IMR-90 (cell line): Measurements from ENCODE around the gene CAPN8. TPM values are rescaled to one million over a fixed set of nuclear protein-coding genes. Genes with fewer than 3 reads are reported as not detected.

Experiments
- ATAC-seq: fragments of 200-7000 bp; cut with Tn5 transposase; 2 replicates; pipeline ENCODE4 v1.9.1; 2020; ENCODE audit warnings: low read depth, mild to moderate bottlenecking, moderate library complexity
- BruUV-seq: library from RNA; stranded (reverse); fragments of 400-500 nt; replicated peaks from 2 replicates; lab custom pipeline; 2021; lab: Mats Ljungman, UMichigan
- CTCF ChIA-PET: fragments of 300-600 bp; formaldehyde crosslinking; extraction: SDS; loops from one replicate; lab custom pipeline; 2021; ENCODE audit warnings: antibody characterized with exemption; lab: Yijun Ruan, JAX
- POLR2A ChIA-PET: fragments of 300-600 bp; sonication (Branson Sonifier 250); formaldehyde crosslinking; loops from one replicate; lab custom pipeline; 2022; ENCODE audit warnings: antibody characterized with exemption; ENCODE audit not compliant: unreplicated experiment; lab: Charles Lee
- DNase-seq: peaks from one replicate; pipeline ENCODE4 v3.0.0; 2013
- H2AFZ ChIP-seq: replicated peaks from 2 replicates; pipeline ENCODE3; 2013; ENCODE audit warnings: low read length, mild to moderate bottlenecking; ENCODE audit not compliant: poor library complexity
- H2AK5ac ChIP-seq: 2 replicates; pipeline ENCODE4 v1.6.1; 2013; ENCODE audit warnings: low read depth, low read length, inconsistent platforms
- H2AK9ac ChIP-seq: replicated peaks from 2 replicates; pipeline ENCODE3; 2013; ENCODE audit warnings: mild to moderate bottlenecking, low read depth, low read length, moderate library complexity; ENCODE audit not compliant: poor library complexity
- H2BK120ac ChIP-seq: 2 replicates; pipeline ENCODE4 v1.6.1; 2013; ENCODE audit warnings: low read depth, low read length, inconsistent platforms
- H2BK15ac ChIP-seq: 3 replicates; pipeline ENCODE4 v1.6.1; 2013; ENCODE audit warnings: low read depth, low read length, inconsistent platforms
- H2BK20ac ChIP-seq: 2 replicates; pipeline ENCODE4 v1.6.1; 2013; ENCODE audit warnings: low read depth, mild to moderate bottlenecking, inconsistent platforms, low read length, moderate library complexity
- H2BK5ac ChIP-seq: 2 replicates; pipeline ENCODE4 v1.6.1; 2013; ENCODE audit warnings: mild to moderate bottlenecking, low read depth, low read length, inconsistent platforms; ENCODE audit not compliant: poor library complexity, severe bottlenecking
- H3K14ac ChIP-seq: replicated peaks from 2 replicates; pipeline ENCODE4 v1.6.1; 2013; ENCODE audit warnings: low read depth, low read length, inconsistent platforms
- H3K18ac ChIP-seq: 2 replicates; pipeline ENCODE4 v1.6.1; 2013; ENCODE audit warnings: low read depth, low read length, control low read depth
- H3K23ac ChIP-seq: 2 replicates; pipeline ENCODE4 v1.6.1; 2013; ENCODE audit warnings: low read depth, low read length, inconsistent platforms
- H3K27ac ChIP-seq: 2 replicates; pipeline ENCODE4 v1.5.1; 2013; ENCODE audit warnings: mild to moderate bottlenecking, control low read depth, low read length; ENCODE audit not compliant: insufficient read depth
- H3K27me3 ChIP-seq: 2 replicates; pipeline ENCODE4 v1.6.1; 2013; ENCODE audit warnings: low read length; ENCODE audit not compliant: control insufficient read depth, insufficient read depth
- H3K36me3 ChIP-seq: 2 replicates; pipeline ENCODE4 v1.6.1; 2013; ENCODE audit warnings: low read length, mixed read lengths; ENCODE audit not compliant: control insufficient read depth, insufficient read depth
- H3K4ac ChIP-seq: 2 replicates; pipeline ENCODE4 v1.6.1; 2013; ENCODE audit warnings: low read depth, low read length, inconsistent platforms
- H3K4me1 ChIP-seq: 2 replicates; pipeline ENCODE4 v1.6.1; 2013; ENCODE audit warnings: low read length, mixed read lengths; ENCODE audit not compliant: control insufficient read depth, insufficient read depth
- H3K4me2 ChIP-seq: 2 replicates; pipeline ENCODE4 v1.6.1; 2013; ENCODE audit warnings: low read depth, mild to moderate bottlenecking, control low read depth, low read length, moderate library complexity
- H3K4me3 ChIP-seq: 2 replicates; pipeline ENCODE4 v1.5.1; 2013; ENCODE audit warnings: low read depth, mild to moderate bottlenecking, control low read depth, low read length, moderate library complexity; ENCODE audit not compliant: insufficient read depth
- H3K56ac ChIP-seq: 2 replicates; pipeline ENCODE4 v1.6.1; 2013; ENCODE audit warnings: low read length, inconsistent platforms; ENCODE audit not compliant: insufficient read depth; ENCODE audit errors: extremely low read depth
- H3K79me1 ChIP-seq, 2 experiments: 2 replicates each; pipeline ENCODE4 v1.6.1; 2013; ENCODE audit warnings: low read length in 2 of 2, inconsistent platforms in 1 of 2, low read depth in 1 of 2
- H3K9ac ChIP-seq: 2 replicates; pipeline ENCODE4 v1.6.1; 2013; ENCODE audit warnings: low read depth, low read length, control low read depth
- H3K9me1 ChIP-seq: 2 replicates; pipeline ENCODE4 v1.6.1; 2013; ENCODE audit warnings: low read length, inconsistent platforms; ENCODE audit not compliant: insufficient read depth
- H3K9me3 ChIP-seq: 2 replicates; pipeline ENCODE4 v1.6.1; 2013; ENCODE audit warnings: low read length; ENCODE audit not compliant: control insufficient read depth, insufficient read depth
- H4K20me1 ChIP-seq: 2 replicates; pipeline ENCODE4 v1.6.1; 2013; ENCODE audit warnings: low read length, inconsistent platforms; ENCODE audit not compliant: insufficient read depth
- H4K5ac ChIP-seq: 2 replicates; pipeline ENCODE4 v1.6.1; 2013; ENCODE audit warnings: mild to moderate bottlenecking, low read depth, low read length, control low read depth
- H4K8ac ChIP-seq, 2 experiments: 2 replicates each; pipeline ENCODE4 v1.6.1; 2013; ENCODE audit warnings: low read depth in 2 of 2, low read length in 2 of 2, control low read depth in 1 of 2, inconsistent platforms in 1 of 2
- H4K91ac ChIP-seq: 2 replicates; pipeline ENCODE4 v1.6.1; 2013; ENCODE audit warnings: low read depth, low read length, inconsistent platforms; ENCODE audit not compliant: insufficient read depth
- BHLHE40 ChIP-seq: fragments of 150-350 bp; IDR thresholded peaks from 2 replicates; pipeline ENCODE4 v1.6.1; 2016; ENCODE audit warnings: mild to moderate bottlenecking, low read depth, low read length
- CEBPB ChIP-seq: IDR thresholded peaks from 2 replicates; pipeline ENCODE4 v1.6.1; 2012; ENCODE audit warnings: low read depth, low read length, improper control_type of control experiment
- CHD1 ChIP-seq: IDR thresholded peaks from 2 replicates; pipeline ENCODE4 v1.6.1; 2012; ENCODE audit warnings: low read depth, low read length, improper control_type of control experiment
- ELK1 ChIP-seq: fragments of 150-350 bp; IDR thresholded peaks from 2 replicates; pipeline ENCODE4 v1.6.1; 2016; ENCODE audit warnings: low read depth, mild to moderate bottlenecking, low read length, moderate library complexity, borderline replicate concordance
- FOS ChIP-seq: fragments of 150-350 bp; IDR thresholded peaks from 2 replicates; pipeline ENCODE4 v1.6.1; 2016; ENCODE audit warnings: low read depth, low read length
- MAFK ChIP-seq: IDR thresholded peaks from 2 replicates; pipeline ENCODE4 v1.6.1; 2012; ENCODE audit warnings: low read depth, low read length, improper control_type of control experiment
- MAZ ChIP-seq: IDR thresholded peaks from 2 replicates; pipeline ENCODE4 v1.6.1; 2012; ENCODE audit warnings: low read depth, mild to moderate bottlenecking, low read length, improper control_type of control experiment, moderate library complexity, borderline replicate concordance
- MXI1 ChIP-seq: IDR thresholded peaks from 2 replicates; pipeline ENCODE4 v1.6.1; 2012; ENCODE audit warnings: low read depth, mild to moderate bottlenecking, low read length, moderate library complexity, borderline replicate concordance
- NFE2L2 ChIP-seq: fragments of 150-350 bp; IDR thresholded peaks from 2 replicates; pipeline ENCODE4 v1.6.1; 2016; ENCODE audit warnings: low read depth, mild to moderate bottlenecking, low read length
- POLR2A ChIP-seq: IDR thresholded peaks from 2 replicates; pipeline ENCODE4 v1.6.1; 2012; ENCODE audit warnings: mild to moderate bottlenecking, low read depth, low read length
- RAD21 ChIP-seq: IDR thresholded peaks from 2 replicates; pipeline ENCODE4 v1.6.1; 2012; ENCODE audit warnings: low read length, improper control_type of control experiment
- RCOR1 ChIP-seq: IDR thresholded peaks from 2 replicates; pipeline ENCODE4 v1.6.1; 2012; ENCODE audit warnings: mild to moderate bottlenecking, low read length, improper control_type of control experiment; ENCODE audit not compliant: insufficient replicate concordance
- RFX5 ChIP-seq: IDR thresholded peaks from 2 replicates; pipeline ENCODE4 v1.8.0; 2012; ENCODE audit warnings: low read depth, mild to moderate bottlenecking, low read length, moderate library complexity
- SMC3 ChIP-seq: fragments of 150-350 bp; IDR thresholded peaks from 2 replicates; pipeline ENCODE4 v1.6.1; 2016; ENCODE audit warnings: low read depth, mild to moderate bottlenecking, antibody characterized with exemption, low read length, moderate library complexity
- USF2 ChIP-seq: fragments of 150-350 bp; IDR thresholded peaks from 2 replicates; pipeline ENCODE4 v1.6.1; 2017; ENCODE audit warnings: mild to moderate bottlenecking, antibody characterized with exemption, low read length, low read depth
- WGBS, 2 experiments: methylation state at CpG; one replicate each; pipeline versions ENCODE4 v1.1.5 to v1.1.7; 2013; ENCODE audit warnings: missing lambda C conversion rate in 2 of 2; ENCODE audit not compliant: insufficient read length in 1 of 2; ENCODE audit errors: extremely low coverage in 2 of 2; 5-methylcytosine and 5-hydroxymethylcytosine counted together
- dilution Hi-C: fragments of 300-500 bp; cut with HindIII; formaldehyde crosslinking; loops from one replicate; pipeline ENCODE4 v1.14.3; 2018; ENCODE audit warnings: low sequenced_read_pairs; ENCODE audit not compliant: unreplicated experiment
- in situ Hi-C: fragments of 300-500 bp; cut with MboI; formaldehyde crosslinking; loops from 3 replicates; pipeline ENCODE4 v1.14.3; 2019; ENCODE audit warnings: low sequenced_read_pairs, inconsistent platforms, mixed read lengths
- intact Hi-C: fragments of 100-400 bp; cut with micrococcal nuclease; formaldehyde crosslinking; loops from 2 replicates; pipeline ENCODE4 v1.10.0; 2022
- polyA plus RNA-seq, 3 experiments: library from polyadenylated mRNA; depleted of rRNA; stranded (reverse); fragments of >200 nt; gene quantifications; 2 replicates each; pipeline ENCODE4 v1.2.3, GENCODE V29; 2012; ENCODE audit warnings: low replicate concordance in 1 of 3
- total RNA-seq: library from RNA; depleted of rRNA; stranded (reverse); fragments of >200 nt; gene quantifications from 2 replicates; pipeline ENCODE4 v1.2.3, GENCODE V29; 2012
- TF ChIP-seq, protein P1 (sequence below): conservative IDR thresholded peaks from 2 replicates; pipeline ENCODE4 v1.5.1; 2012; ENCODE audit warnings: mild to moderate bottlenecking, low read depth, low read length, improper control_type of control experiment

CAPN8 gene
- total and polyA plus RNA-seq, 2 of the 4 experiments (the other 2 are of a cell fraction) = not detected

GRCh38 chr1:223524930-223525451 is 140.5 kb downstream of the CAPN8 start:
- intact Hi-C loops (no loop called here), in situ Hi-C loops (no loop called here), dilution Hi-C loops (no loop called here)
- no peak overlapping the region for H3K4me2 ChIP-seq
- no peak overlapping the region for H2AFZ ChIP-seq
- H3K27me3 ChIP-seq = peaks cover 20% of the 10 kb centered on the region
- H4K20me1 ChIP-seq = no peaks in the 10 kb centered on the region
- H2BK120ac ChIP-seq = no peak overlapping the region
- H3K4me1 ChIP-seq = no peaks in the 10 kb centered on the region
- no peak overlapping the region for H2BK5ac ChIP-seq
- DNase-seq = no peak
- H3K18ac ChIP-seq = no peak overlapping the region
- no peak overlapping the region for H3K56ac ChIP-seq
- no peaks in the 10 kb centered on the region for H3K79me1 ChIP-seq
- H3K4me3 ChIP-seq = no peak overlapping the region
- H2AK9ac ChIP-seq = no peak overlapping the region
- no peaks in the 10 kb centered on the region for H3K9me1 ChIP-seq
- 58% methylated on average over 2 of the region's 4 CpGs; no CpG with 5 or more reads in 1 of the 2 experiments for WGBS, 2 experiments
- no peak overlapping the region for H3K9ac ChIP-seq
- no TSS peak for BruUV-seq
- H3K36me3 ChIP-seq = no peaks in the 10 kb centered on the region
- H2BK20ac ChIP-seq = no peak overlapping the region
- no peak for ATAC-seq
- no peak overlapping the region for H4K8ac ChIP-seq
- TF ChIP-seq CHD1 (no peak), ELK1 (no peak), MAFK (no peak), CEBPB (no peak), BHLHE40 (no peak), FOS (no peak), RFX5 (no peak), USF2 (no peak), MAZ (no peak), SMC3 (no peak), RAD21 (no peak), NFE2L2 (no peak), POLR2A (no peak), RCOR1 (no peak), MXI1 (no peak)
- TF ChIP-seq, protein P1, sequence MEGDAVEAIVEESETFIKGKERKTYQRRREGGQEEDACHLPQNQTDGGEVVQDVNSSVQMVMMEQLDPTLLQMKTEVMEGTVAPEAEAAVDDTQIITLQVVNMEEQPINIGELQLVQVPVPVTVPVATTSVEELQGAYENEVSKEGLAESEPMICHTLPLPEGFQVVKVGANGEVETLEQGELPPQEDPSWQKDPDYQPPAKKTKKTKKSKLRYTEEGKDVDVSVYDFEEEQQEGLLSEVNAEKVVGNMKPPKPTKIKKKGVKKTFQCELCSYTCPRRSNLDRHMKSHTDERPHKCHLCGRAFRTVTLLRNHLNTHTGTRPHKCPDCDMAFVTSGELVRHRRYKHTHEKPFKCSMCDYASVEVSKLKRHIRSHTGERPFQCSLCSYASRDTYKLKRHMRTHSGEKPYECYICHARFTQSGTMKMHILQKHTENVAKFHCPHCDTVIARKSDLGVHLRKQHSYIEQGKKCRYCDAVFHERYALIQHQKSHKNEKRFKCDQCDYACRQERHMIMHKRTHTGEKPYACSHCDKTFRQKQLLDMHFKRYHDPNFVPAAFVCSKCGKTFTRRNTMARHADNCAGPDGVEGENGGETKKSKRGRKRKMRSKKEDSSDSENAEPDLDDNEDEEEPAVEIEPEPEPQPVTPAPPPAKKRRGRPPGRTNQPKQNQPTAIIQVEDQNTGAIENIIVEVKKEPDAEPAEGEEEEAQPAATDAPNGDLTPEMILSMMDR = no peak
- H3K4ac ChIP-seq = no peak overlapping the region
- POLR2A ChIA-PET = no interaction called here
- CTCF ChIA-PET = no interaction called here
- H4K5ac ChIP-seq = no peak overlapping the region
- no peak overlapping the region for H4K91ac ChIP-seq
- no peak overlapping the region for H3K14ac ChIP-seq
- H2BK15ac ChIP-seq = no peak overlapping the region
- H3K23ac ChIP-seq = no peak overlapping the region
- H3K27ac ChIP-seq = no peak overlapping the region
- no peaks in the 10 kb centered on the region for H3K9me3 ChIP-seq
- H2AK5ac ChIP-seq = no peak overlapping the region
